K562 (cell line): Measurements from ENCODE around the gene CFAP157. TPM values are rescaled to one million over a fixed set of nuclear protein-coding genes. Genes with fewer than 3 reads are reported as not detected.

Source experiments
- ATF1 ChIP-seq, 2 experiments: fragments of 450-650 bp in 1 of 2; IDR thresholded peaks; 2 replicates each; pipeline ENCODE4 v1.6.1; 2016; ENCODE audit warnings: missing compliant biosample characterization in 1 of 2, missing genetic modification characterization in 1 of 2
- CTBP1 ChIP-seq: fragments of 450-650 bp; IDR thresholded peaks from 2 replicates; pipeline ENCODE4 v1.6.1; 2016; ENCODE audit warnings: borderline replicate concordance
- MNT ChIP-seq, 2 experiments: fragments of 450-650 bp; conservative IDR thresholded peaks; 2 replicates each; pipeline ENCODE4 v1.6.1; 2017; ENCODE audit warnings: mild to moderate bottlenecking in 2 of 2, moderate library complexity in 2 of 2
- NKRF ChIP-seq: fragments of 450-650 bp; IDR thresholded peaks from 2 replicates; pipeline ENCODE4 v1.6.1; 2016; ENCODE audit warnings: borderline replicate concordance
- PKNOX1 ChIP-seq: fragments of 450-650 bp; IDR thresholded peaks from 2 replicates; pipeline ENCODE4 v1.6.1; 2016
- POLR2A ChIP-seq: fragments of 450-650 bp; conservative IDR thresholded peaks from 2 replicates; pipeline ENCODE4 v1.6.1; 2016
- SMARCA5 ChIP-seq: fragments of 450-650 bp; IDR thresholded peaks from 2 replicates; pipeline ENCODE4 v1.6.1; 2016
- TFE3 ChIP-seq: fragments of 450-650 bp; formaldehyde crosslinking; IDR thresholded peaks from 2 replicates; pipeline ENCODE4 v1.4.0; 2020; ENCODE audit warnings: mild to moderate bottlenecking, mixed read lengths
- ZBTB40 ChIP-seq, 2 experiments: fragments of 450-650 bp in 1 of 2; sonication (generic) in 1 of 2; formaldehyde crosslinking in 1 of 2; IDR thresholded peaks; 2 replicates each; pipeline versions ENCODE4 v1.7.1 to v1.9.0; 2016 to 2022; ENCODE audit warnings: inconsistent platforms in 1 of 2, mild to moderate bottlenecking in 1 of 2, missing genetic modification reagents in 1 of 2
- polyA plus RNA-seq, 8 experiments: library from polyadenylated mRNA; depleted of rRNA in 4 of 8; stranded (reverse) in 5 of 8; unstranded in 3 of 8; fragments of >200 nt; fragmentation: Nextera tagmentation in 2 of 8; fragmentation: Illumina TruSeq in 1 of 8; extraction: Ambion mirVana in 2 of 8; extraction: Trizol in 1 of 8; gene quantifications; 2 replicates each; pipeline versions ENCODE4 v1.2.1 to v1.2.3, GENCODE V29; 2011 to 2014; ENCODE audit warnings: inconsistent platforms in 1 of 8, missing spikeins in 1 of 8
- total RNA-seq, 7 experiments: library from RNA; depleted of rRNA in 6 of 7; stranded (reverse); fragments of >200 nt in 6 of 7; fragmentation: Illumina TruSeq in 2 of 7; extraction: Trizol in 2 of 7; gene quantifications; 2 replicates each; pipeline versions ENCODE4 v1.2.1 to v1.2.3, GENCODE V29; 2011 to 2021; ENCODE audit warnings: low replicate concordance in 1 of 7

The CFAP157 gene
- total and polyA plus RNA-seq, 9 of the 15 experiments (the other 6 are each of a cell fraction or from before 2014, with no cell fraction given): 0.03 TPM; not detected in 8

- TF ChIP-seq ZBTB40 (IDR thresholded peaks at IDR 0.05): 0 out of 2 replicates have a peak, but pooled peaks have one; percentile 15
- no peak for TF ChIP-seq ZBTB40 (CRISPR knock-in tag; IDR thresholded peaks at IDR 0.05)
- peak; percentile 77; the same call in 1 of the 2 replicates for TF ChIP-seq SMARCA5
- peak; percentile 53 for TF ChIP-seq NKRF
- no peak for TF ChIP-seq TFE3 (CRISPR knock-in tag)
- TF ChIP-seq PKNOX1: peak; percentile 97
- peak in 1 of 2 experiments; percentile 44; a peak in 2 of 4 replicates for TF ChIP-seq MNT (conservative IDR thresholded peaks at IDR 0.05)
- TF ChIP-seq POLR2A: no peak
- no peak for TF ChIP-seq ATF1 (CRISPR knock-in tag; IDR thresholded peaks at IDR 0.05)
- TF ChIP-seq ATF1 (tag; IDR thresholded peaks at IDR 0.05): 0 out of 2 replicates have a peak, but pooled peaks have one; percentile 5
- peak; percentile 92 for TF ChIP-seq CTBP1
Measured at GRCh38 chr9:127742435-127743088, 35.8 kb downstream of the CFAP157 start (continued).
